Nephron (organoid): ENCODE measurements around the gene GALK1.
"Not testable (repeated sequence)": the region's sequence is repeated elsewhere in the genome, so short reads cannot be mapped to it uniquely, and the experiment has no call there.

ENCODE experiments used
- H3K27ac Mint-ChIP-seq, 3 experiments: 2 replicates each; pipeline ENCODE4 v1.8.0; 2020; ENCODE audit warnings: mixed read lengths in 3 of 3, mild to moderate bottlenecking in 2 of 3, moderate library complexity in 1 of 3
- H3K27me3 Mint-ChIP-seq: 2 replicates; pipeline ENCODE4 v1.8.0; 2021; ENCODE audit warnings: low read depth, mild to moderate bottlenecking, moderate library complexity, mixed read lengths
- H3K36me3 Mint-ChIP-seq: 2 replicates; pipeline ENCODE4 v1.8.0; 2020; ENCODE audit warnings: low read depth, mixed read lengths
- H3K4me1 Mint-ChIP-seq: 2 replicates; pipeline ENCODE4 v1.8.0; 2020; ENCODE audit warnings: mixed read lengths
- H3K4me3 Mint-ChIP-seq, 3 experiments: 2 replicates each; pipeline ENCODE4 v1.8.0; 2020; ENCODE audit warnings: mild to moderate bottlenecking in 3 of 3, mixed read lengths in 3 of 3, moderate library complexity in 2 of 3
- H3K9me3 Mint-ChIP-seq: 2 replicates; pipeline ENCODE4 v1.8.0; 2020; ENCODE audit warnings: mixed read lengths
- CTCF ChIP-seq, 3 experiments: fragments of 200-600 bp; sonication (generic); IDR thresholded peaks; one replicate each; pipeline ENCODE4 v1.5.0; 2021; ENCODE audit warnings: antibody characterized with exemption in 3 of 3; ENCODE audit not compliant: unreplicated experiment in 3 of 3

GALK1 gene

GRCh38 chr17:75764711-75765421, at the start of gene GALK1:
Gene GALK1 (minus strand): TSS chr17:75765192. CDS start chr17:75765136, 56 bp downstream.
- H3K27ac Mint-ChIP-seq, result peak within 1 kb of the TSS in 2 of 3 experiments; percentile 69 to 73
- TF ChIP-seq CTCF (IDR thresholded peaks at IDR 0.05; ENCODE audit: unreplicated experiment in 3 of 3), result peak in 2 of 3 experiments; percentile 24 to 39
- no peaks in the 10 kb centered on the region for H3K36me3 Mint-ChIP-seq
- H3K9me3 Mint-ChIP-seq, result no peaks in the 10 kb centered on the region
- H3K27me3 Mint-ChIP-seq, result no peaks in the 10 kb centered on the region
- peak within 1 kb of the TSS; percentile 74 to 82 (median 77) for H3K4me3 Mint-ChIP-seq
- H3K4me1 Mint-ChIP-seq, result peaks cover 6% of the 10 kb centered on the region

- H3K27ac Mint-ChIP-seq, result no peak overlapping the region
- no peaks in the 10 kb centered on the region for H3K4me1 Mint-ChIP-seq
- peaks cover 47% of the 10 kb centered on the region for H3K36me3 Mint-ChIP-seq
- H3K4me3 Mint-ChIP-seq, result no peak overlapping the region
- no peaks in the 10 kb centered on the region for H3K9me3 Mint-ChIP-seq
- H3K27me3 Mint-ChIP-seq, result no peaks in the 10 kb centered on the region
- no peak for TF ChIP-seq CTCF (IDR thresholded peaks at IDR 0.05; ENCODE audit: unreplicated experiment in 3 of 3)
Measured at GRCh38 chr17:75814021-75814395, 49.0 kb upstream of the GALK1 start.

GRCh38 chr17:75813081-75814020, 48.4 kb upstream of the GALK1 start:
- H3K4me3 Mint-ChIP-seq, result no peak overlapping the region

GRCh38 chr17:75812096-75813013, 47.4 kb upstream of the GALK1 start:
- peaks cover 6% of the 10 kb centered on the region for H3K4me1 Mint-ChIP-seq
- peak overlapping the region in 1 of 3 experiments; percentile 68 for H3K27ac Mint-ChIP-seq
- H3K36me3 Mint-ChIP-seq, result peaks cover 39% of the 10 kb centered on the region
- no peaks in the 10 kb centered on the region for H3K27me3 Mint-ChIP-seq
- TF ChIP-seq CTCF (IDR thresholded peaks at IDR 0.05; ENCODE audit: unreplicated experiment in 3 of 3), result no peak
- no peak overlapping the region for H3K4me3 Mint-ChIP-seq
- H3K9me3 Mint-ChIP-seq, result no peaks in the 10 kb centered on the region

More at GRCh38 chr17:75813081-75814020, 48.4 kb upstream of the GALK1 start:
- Mint-ChIP-seq H3K36me3 (peaks cover 44% of the 10 kb centered on the region), H3K4me1 (peaks cover 5% of the 10 kb centered on the region), H3K27me3 (no peaks in the 10 kb centered on the region), H3K27ac (peak overlapping the region in 1 of 3 experiments; percentile 68), H3K9me3 (no peaks in the 10 kb centered on the region)
- TF ChIP-seq CTCF (IDR thresholded peaks at IDR 0.05; ENCODE audit: unreplicated experiment in 3 of 3), result no peak

GRCh38 chr17:75811174-75811573, 46.2 kb upstream of the GALK1 start:
- TF ChIP-seq CTCF (IDR thresholded peaks at IDR 0.05; ENCODE audit: unreplicated experiment in 3 of 3), result no peak
- Mint-ChIP-seq H3K4me3 (no peak overlapping the region), H3K27ac (no peak overlapping the region), H3K36me3 (peaks cover 28% of the 10 kb centered on the region), H3K4me1 (peaks cover 6% of the 10 kb centered on the region), H3K27me3 (no peaks in the 10 kb centered on the region), H3K9me3 (no peaks in the 10 kb centered on the region)

GRCh38 chr17:75810756-75811155, 45.8 kb upstream of the GALK1 start:
- H3K36me3 Mint-ChIP-seq, result peaks cover 26% of the 10 kb centered on the region
- not testable (repeated sequence) for H3K27ac Mint-ChIP-seq, H3K27me3 Mint-ChIP-seq, H3K4me1 Mint-ChIP-seq, H3K4me3 Mint-ChIP-seq, H3K9me3 Mint-ChIP-seq
